Astrocyte (in vitro differentiated cells and primary cell): Measurements from ENCODE around the gene FAM43B. TPM values are rescaled to one million over a fixed set of nuclear protein-coding genes. Genes with fewer than 3 reads are reported as not detected.

Experiments
- DNase-seq: peaks from one replicate; pipeline ENCODE4 v3.0.0-alpha.2; 2010; ENCODE audit warnings: low read depth
- FAIRE-seq: peaks from 2 replicates; lab custom pipeline; 2011; peaks lifted over from hg19 to GRCh38; lab: Jason Lieb, UNC
- H2AFZ ChIP-seq: 2 replicates; pipeline ENCODE4 v1.6.0; 2012; ENCODE audit warnings: low read depth, low read length, inconsistent platforms
- H3K27ac ChIP-seq: 2 replicates; pipeline ENCODE4 v1.5.1; 2011; ENCODE audit warnings: low read depth, low read length, inconsistent platforms
- H3K27me3 ChIP-seq: 2 replicates; pipeline ENCODE4 v1.6.0; 2011; ENCODE audit warnings: low read length, inconsistent platforms; ENCODE audit not compliant: insufficient read depth
- H3K36me3 ChIP-seq: 2 replicates; pipeline ENCODE4 v1.5.1; 2011; ENCODE audit warnings: low read length, inconsistent platforms; ENCODE audit not compliant: insufficient read depth
- H3K4me1 ChIP-seq: 2 replicates; pipeline ENCODE4 v1.5.1; 2011; ENCODE audit warnings: low read length, inconsistent platforms; ENCODE audit not compliant: insufficient read depth
- H3K4me2 ChIP-seq: 2 replicates; pipeline ENCODE4 v1.6.0; 2012; ENCODE audit warnings: low read length, inconsistent platforms
- H3K4me3 ChIP-seq: 2 replicates; pipeline ENCODE4 v1.5.1; 2011; ENCODE audit warnings: low read depth, mild to moderate bottlenecking, low read length, inconsistent platforms; ENCODE audit not compliant: insufficient read depth
- H3K79me2 ChIP-seq: 2 replicates; pipeline ENCODE4 v1.6.0; 2012; ENCODE audit warnings: mild to moderate bottlenecking, low read length, inconsistent platforms; ENCODE audit not compliant: insufficient read depth
- H3K9ac ChIP-seq: 2 replicates; pipeline ENCODE4 v1.6.0; 2012; ENCODE audit warnings: mild to moderate bottlenecking, low read length, inconsistent platforms
- H3K9me3 ChIP-seq: 2 replicates; pipeline ENCODE4 v1.5.1; 2012; ENCODE audit warnings: low read depth, mild to moderate bottlenecking, low read length, inconsistent platforms; ENCODE audit not compliant: insufficient read depth
- H4K20me1 ChIP-seq: 2 replicates; pipeline ENCODE4 v1.6.0; 2012; ENCODE audit warnings: low read length, inconsistent platforms; ENCODE audit not compliant: insufficient read depth
- H3K27ac Mint-ChIP-seq: one replicate; pipeline ENCODE4 v1.8.0; 2021; ENCODE audit warnings: mild to moderate bottlenecking, mixed read lengths; ENCODE audit not compliant: unreplicated experiment
- H3K27me3 Mint-ChIP-seq: one replicate; pipeline ENCODE4 v1.8.0; 2021; ENCODE audit warnings: low read depth, mixed read lengths; ENCODE audit not compliant: unreplicated experiment
- H3K36me3 Mint-ChIP-seq: one replicate; pipeline ENCODE4 v1.8.0; 2021; ENCODE audit warnings: low read depth, mixed read lengths; ENCODE audit not compliant: unreplicated experiment
- H3K4me1 Mint-ChIP-seq: one replicate; pipeline ENCODE4 v1.8.0; 2021; ENCODE audit warnings: low read depth, mixed read lengths; ENCODE audit not compliant: unreplicated experiment
- H3K4me3 Mint-ChIP-seq: one replicate; pipeline ENCODE4 v1.8.0; 2021; ENCODE audit warnings: mild to moderate bottlenecking, moderate library complexity, mixed read lengths; ENCODE audit not compliant: unreplicated experiment
- H3K9me3 Mint-ChIP-seq: one replicate; pipeline ENCODE4 v1.8.0; 2021; ENCODE audit warnings: mild to moderate bottlenecking, mixed read lengths; ENCODE audit not compliant: unreplicated experiment
- EZH2 ChIP-seq: IDR thresholded peaks from 2 replicates; pipeline ENCODE4 v1.6.1; 2012; ENCODE audit warnings: mild to moderate bottlenecking, low read length, inconsistent platforms; ENCODE audit not compliant: insufficient read depth
- total RNA-seq: library from RNA; stranded (reverse); gene quantifications from 2 replicates; pipeline ENCODE4 v1.2.1, GENCODE V29; 2021
- TF ChIP-seq, protein P1 (sequence below): IDR thresholded peaks from 2 replicates; pipeline ENCODE4 v1.5.1; 2011; ENCODE audit warnings: low read depth, mild to moderate bottlenecking, inconsistent platforms, low read length, moderate library complexity; ENCODE audit not compliant: insufficient read depth

FAM43B gene
- total RNA-seq, 1 donor from 2014 or later, result 0.27 TPM

GRCh38 chr1:20602851-20603450, 50.6 kb downstream of the FAM43B start:
- Histone ChIP-seq H3K9ac (peak overlapping the region; percentile 49), H2AFZ (no peak overlapping the region), H3K4me1 (peaks cover 37% of the 10 kb centered on the region), H3K4me3 (no peak overlapping the region), H3K79me2 (no peaks in the 10 kb centered on the region), H3K9me3 (no peaks in the 10 kb centered on the region), H4K20me1 (no peaks in the 10 kb centered on the region), H3K27ac (peak overlapping the region; percentile 75), H3K4me2 (peak overlapping the region; percentile 55), H3K36me3 (no peaks in the 10 kb centered on the region), H3K27me3 (no peaks in the 10 kb centered on the region)
- Mint-ChIP-seq H3K36me3 (no peaks in the 10 kb centered on the region), H3K4me3 (no peak overlapping the region), H3K9me3 (peaks cover 2% of the 10 kb centered on the region), H3K4me1 (peaks cover 10% of the 10 kb centered on the region), H3K27me3 (no peaks in the 10 kb centered on the region), H3K27ac (peak overlapping the region; percentile 70)
- DNase-seq (no peak), FAIRE-seq (no peak)
- TF ChIP-seq, protein P1, sequence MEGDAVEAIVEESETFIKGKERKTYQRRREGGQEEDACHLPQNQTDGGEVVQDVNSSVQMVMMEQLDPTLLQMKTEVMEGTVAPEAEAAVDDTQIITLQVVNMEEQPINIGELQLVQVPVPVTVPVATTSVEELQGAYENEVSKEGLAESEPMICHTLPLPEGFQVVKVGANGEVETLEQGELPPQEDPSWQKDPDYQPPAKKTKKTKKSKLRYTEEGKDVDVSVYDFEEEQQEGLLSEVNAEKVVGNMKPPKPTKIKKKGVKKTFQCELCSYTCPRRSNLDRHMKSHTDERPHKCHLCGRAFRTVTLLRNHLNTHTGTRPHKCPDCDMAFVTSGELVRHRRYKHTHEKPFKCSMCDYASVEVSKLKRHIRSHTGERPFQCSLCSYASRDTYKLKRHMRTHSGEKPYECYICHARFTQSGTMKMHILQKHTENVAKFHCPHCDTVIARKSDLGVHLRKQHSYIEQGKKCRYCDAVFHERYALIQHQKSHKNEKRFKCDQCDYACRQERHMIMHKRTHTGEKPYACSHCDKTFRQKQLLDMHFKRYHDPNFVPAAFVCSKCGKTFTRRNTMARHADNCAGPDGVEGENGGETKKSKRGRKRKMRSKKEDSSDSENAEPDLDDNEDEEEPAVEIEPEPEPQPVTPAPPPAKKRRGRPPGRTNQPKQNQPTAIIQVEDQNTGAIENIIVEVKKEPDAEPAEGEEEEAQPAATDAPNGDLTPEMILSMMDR, result no peak
- TF ChIP-seq EZH2, result no peak

DNA sequence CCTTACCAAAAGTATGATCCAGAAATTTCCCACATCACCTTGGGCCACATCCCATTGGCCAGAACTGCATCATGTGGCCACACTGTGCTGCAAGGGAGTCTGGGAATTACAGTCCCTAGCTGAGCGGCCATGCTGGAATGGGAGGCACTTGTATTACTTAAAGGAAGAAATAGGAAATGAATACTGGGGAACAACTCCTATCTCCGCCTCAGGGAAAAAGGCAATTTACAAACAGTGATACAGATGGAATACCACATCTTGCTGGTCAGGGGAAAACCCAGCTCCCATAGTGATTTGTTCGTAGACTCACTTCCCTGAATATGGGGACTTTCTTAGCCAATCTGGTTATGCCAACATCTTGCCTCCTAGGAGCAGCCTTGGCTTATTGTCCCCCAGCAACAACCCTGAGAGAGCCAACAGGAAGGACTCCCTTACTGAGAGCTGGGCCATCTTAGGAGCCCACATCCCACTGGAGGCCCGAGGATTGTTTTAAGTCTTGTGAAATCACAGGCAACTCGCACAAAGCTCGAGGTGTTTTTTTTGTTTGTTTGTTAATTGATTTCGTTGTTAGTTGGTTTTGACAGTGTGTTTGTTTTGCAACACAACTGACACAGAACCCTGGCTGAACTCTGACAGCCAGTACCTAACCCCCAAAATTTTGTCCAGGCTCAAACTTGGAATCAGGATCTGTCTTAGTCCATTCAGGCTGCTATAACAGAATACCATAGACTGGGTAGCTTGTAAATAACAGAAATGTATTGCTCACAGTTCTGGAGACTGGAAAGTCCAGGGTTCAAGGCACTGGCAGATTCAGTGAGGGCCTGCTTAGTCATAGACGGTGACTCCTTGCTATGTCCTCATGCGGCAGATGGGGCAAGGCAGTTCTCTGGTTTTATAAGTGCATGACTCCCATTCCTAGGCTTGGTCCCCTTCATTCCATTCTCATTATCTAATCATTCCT, 51.4 kb downstream of the FAM43B start:
- H3K36me3 Mint-ChIP-seq, result no peaks in the 10 kb centered on the region
- H2AFZ ChIP-seq, result no peak overlapping the region
- no peaks in the 10 kb centered on the region for H3K9me3 ChIP-seq
- H3K27ac Mint-ChIP-seq, result peak overlapping the region; percentile 64
- H3K27me3 Mint-ChIP-seq, result no peaks in the 10 kb centered on the region
- H3K4me2 ChIP-seq, result peak overlapping the region; percentile 55
- H3K4me1 Mint-ChIP-seq, result peaks cover 10% of the 10 kb centered on the region
- no peaks in the 10 kb centered on the region for H4K20me1 ChIP-seq
- peaks cover 2% of the 10 kb centered on the region for H3K9me3 Mint-ChIP-seq
- peaks cover 37% of the 10 kb centered on the region for H3K4me1 ChIP-seq
- peak overlapping the region; percentile 75 for H3K27ac ChIP-seq
- H3K9ac ChIP-seq, result peak overlapping the region; percentile 49
- peak; percentile 94 for DNase-seq
- H3K36me3 ChIP-seq, result no peaks in the 10 kb centered on the region
- TF ChIP-seq, protein P1, result no peak
- TF ChIP-seq EZH2, result no peak
- no peaks in the 10 kb centered on the region for H3K27me3 ChIP-seq
- H3K79me2 ChIP-seq, result no peaks in the 10 kb centered on the region
- FAIRE-seq, result peak; percentile 88
- H3K4me3 ChIP-seq, result no peak overlapping the region
- no peak overlapping the region for H3K4me3 Mint-ChIP-seq

Other genes starting within 250 kb of the FAM43B start
- 17.5 and 18.9 TPM in 2 replicates for gene CAMK2N1, start 66.4 kb upstream of the FAM43B start, total RNA-seq
- gene MUL1, start 44.4 kb upstream of the FAM43B start, total RNA-seq, result 30.1 and 32.5 TPM in 2 replicates
- gene CDA, start 36.5 kb downstream of the FAM43B start, total RNA-seq, result not detected in 2 replicates
- gene PINK1, start 80.9 kb downstream of the FAM43B start, total RNA-seq, result 25.0 and 25.6 TPM in 2 replicates
- 327 and 331 TPM in 2 replicates for gene DDOST, start 108.8 kb downstream of the FAM43B start, total RNA-seq
- gene KIF17, start 165.4 kb downstream of the FAM43B start, total RNA-seq, result 2.2 and 2.3 TPM in 2 replicates
- gene SH2D5, start 180.1 kb downstream of the FAM43B start, total RNA-seq, result 4.0 and 5.9 TPM in 2 replicates
- 135 and 156 TPM in 2 replicates for gene HP1BP3, start 234.7 kb downstream of the FAM43B start, total RNA-seq